ENCODE data around the gene NEK6.

NEK6 gene

DNA sequence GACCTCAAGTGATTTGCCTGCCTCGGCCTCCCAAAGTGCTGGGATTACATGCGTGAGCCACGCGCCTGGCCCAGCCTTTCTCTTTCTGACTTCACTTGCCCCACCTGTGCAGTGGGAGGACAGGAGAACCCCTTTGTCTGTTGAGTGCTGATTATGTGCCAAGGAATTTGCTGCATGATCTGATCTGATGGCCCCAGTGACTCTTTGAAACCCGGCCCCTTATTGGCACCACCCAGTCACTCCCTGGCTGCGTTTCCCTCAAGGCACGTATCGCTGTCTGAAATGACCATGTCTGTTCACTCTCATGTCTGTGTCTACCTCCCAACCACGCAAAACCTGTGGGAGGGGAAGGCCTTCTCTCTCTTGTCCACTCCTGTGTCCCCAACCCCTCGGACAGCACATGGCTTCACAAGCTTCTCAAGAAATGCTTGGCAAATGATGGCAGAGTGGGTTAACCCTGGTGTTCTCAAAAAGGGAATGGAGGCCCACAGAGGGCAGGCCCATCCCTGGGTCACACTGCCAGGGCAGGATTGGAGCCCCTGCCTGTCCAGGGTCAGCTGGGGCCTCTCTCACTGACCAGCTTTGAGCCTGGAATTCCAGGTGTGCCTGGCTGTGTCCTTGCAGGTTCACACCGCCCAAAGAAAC, 21.9 kb downstream of the NEK6 start:
- no peak for DNase-seq (ENCODE audit: low read depth)

DNA sequence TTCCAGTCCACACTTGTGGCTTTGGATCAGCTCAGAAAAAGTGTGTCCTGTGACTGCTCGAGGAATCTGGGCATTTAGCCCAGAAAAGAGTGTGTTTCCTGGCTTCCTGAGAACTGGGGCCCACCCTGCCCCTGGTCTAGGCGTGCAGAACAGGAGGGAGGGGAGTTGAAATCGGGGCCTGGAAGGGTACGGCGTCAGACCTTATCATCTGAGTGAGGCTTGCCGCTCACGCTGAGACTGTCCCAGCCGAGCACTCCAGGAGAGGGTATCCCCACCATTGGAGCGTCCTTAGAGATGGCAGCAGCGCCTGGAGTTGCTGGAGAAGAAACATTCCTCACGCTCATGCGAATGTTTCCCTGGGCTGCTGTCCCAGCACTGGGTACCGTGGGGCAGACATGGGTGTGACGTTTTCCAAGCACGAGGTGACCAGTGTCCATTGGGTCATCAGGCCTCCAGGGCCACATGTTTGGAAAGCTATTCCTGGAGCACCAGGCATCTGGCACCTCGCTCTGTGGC, 22.5 kb downstream of the NEK6 start:
- DNase-seq (ENCODE audit: low read depth) = peak; percentile 71

DNA sequence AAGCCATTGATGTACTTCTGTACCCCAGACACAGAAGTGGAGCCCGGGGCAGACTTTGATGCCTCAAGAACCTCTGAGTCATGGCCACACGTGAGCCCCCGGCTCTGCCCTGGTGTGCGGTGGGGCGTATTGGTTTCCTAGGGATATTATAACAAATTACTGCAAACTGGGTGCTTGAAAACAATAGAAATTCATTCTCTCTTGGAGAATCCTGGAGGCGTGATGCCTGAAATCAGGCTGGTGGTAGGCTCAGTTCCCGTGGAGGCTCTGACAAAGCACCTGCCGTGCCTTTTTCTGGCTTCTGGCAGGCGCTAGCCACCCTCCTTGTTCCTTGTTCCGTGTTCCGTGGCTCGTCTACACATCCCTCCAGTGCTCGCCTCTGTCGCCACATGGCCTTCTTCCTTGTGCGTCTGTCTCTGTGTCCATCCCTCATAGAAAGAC, 24.2 kb downstream of the NEK6 start:
- DNase-seq (ENCODE audit: low read depth) = no peak

DNA sequence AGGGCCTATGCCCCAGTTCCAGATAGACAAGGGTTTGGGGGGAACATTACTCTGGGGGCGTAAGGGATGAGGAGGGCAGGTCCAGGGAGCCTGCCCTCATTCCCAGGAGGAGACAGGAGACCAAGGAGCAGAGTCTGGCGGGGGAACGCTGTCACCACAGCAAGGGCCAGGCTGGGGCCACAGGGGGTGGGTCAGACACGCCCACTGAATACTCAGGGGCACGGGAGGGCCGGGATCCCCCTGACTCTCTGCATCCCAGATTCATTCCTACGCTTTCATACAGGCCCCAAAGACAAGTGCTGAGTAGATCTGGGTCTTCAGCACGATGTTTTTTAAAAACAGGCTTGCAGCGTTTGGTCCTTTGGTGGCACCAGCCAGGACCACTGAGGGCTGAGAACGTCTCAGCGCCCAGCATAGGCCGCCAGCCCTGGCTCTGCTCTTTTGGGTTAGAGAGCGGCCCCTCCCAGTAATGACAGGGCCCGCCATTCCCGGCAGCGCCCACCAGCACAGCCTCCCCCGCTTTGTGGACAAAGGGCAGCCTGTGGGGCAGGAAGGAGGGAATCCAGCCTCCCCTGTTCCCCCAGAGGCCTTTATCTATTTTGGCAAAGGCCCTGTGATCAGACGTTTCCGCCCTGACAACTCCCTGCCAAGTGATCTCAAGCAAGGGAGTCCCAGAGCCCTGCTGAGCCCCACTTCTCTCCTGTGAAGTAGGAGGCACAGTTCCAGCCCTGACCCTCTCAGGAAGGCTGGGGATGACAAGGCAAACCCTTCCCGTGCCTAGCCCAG, 24.9 kb downstream of the NEK6 start:
- peak; percentile 77 for DNase-seq (ENCODE audit: low read depth)

DNA sequence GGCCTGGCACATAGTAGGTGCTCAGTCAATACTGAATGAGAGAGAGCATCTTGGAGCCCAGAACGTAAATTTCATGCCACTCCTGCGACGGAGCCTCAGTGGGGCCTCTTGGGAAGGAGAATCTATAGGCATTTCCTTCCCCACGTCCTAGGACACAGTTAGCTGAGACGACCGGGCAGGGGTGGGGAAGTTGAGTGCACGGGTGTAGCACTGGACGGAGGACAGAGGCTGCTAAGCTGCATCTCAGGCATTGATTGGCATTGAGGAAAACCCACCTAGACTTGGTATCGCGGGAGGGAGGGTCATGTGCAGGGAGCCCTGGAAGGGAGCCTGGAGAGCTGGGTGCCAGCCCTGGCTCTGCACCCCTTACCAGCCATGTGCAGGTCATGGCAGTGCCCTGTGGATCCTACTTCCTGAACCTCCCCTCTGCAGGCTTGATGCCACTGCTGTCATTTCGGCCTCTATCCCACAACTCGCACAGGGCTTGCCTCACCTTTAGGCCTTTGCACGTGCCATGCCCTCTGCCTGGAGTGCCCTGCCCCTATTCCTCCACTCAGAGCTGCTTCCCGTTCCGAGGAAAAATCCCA, 25.6 kb downstream of the NEK6 start:
- no peak for DNase-seq (ENCODE audit: low read depth)

DNA sequence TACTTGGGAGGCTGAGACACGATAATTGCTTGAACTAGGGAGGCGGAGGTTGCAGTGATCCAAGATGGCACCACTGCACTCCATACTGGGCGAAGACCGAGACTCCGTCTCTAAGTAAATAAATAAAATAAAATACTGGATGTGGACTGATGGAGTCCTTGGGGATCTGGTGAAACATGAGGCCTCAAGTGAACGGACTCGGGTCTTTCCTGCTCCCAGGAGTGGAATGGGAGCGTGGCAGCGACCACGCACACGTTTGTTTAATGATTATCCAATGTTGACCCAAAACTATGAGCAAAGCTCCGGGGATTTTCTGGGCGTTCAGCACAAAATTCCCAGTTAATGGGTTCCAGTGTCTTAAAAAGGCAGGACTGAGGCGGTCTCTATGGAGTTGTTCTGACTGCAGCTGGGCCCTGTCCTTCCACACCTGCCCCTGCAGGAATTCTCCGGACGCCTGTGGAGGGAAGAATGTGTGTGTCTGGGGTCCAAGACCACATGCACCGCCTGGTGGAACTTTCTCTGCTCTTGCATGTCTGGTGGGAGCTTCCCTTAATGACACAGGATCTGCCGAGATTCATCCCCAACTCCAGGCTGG, 26.6 kb downstream of the NEK6 start:
- no peak for DNase-seq (ENCODE audit: low read depth)

DNA sequence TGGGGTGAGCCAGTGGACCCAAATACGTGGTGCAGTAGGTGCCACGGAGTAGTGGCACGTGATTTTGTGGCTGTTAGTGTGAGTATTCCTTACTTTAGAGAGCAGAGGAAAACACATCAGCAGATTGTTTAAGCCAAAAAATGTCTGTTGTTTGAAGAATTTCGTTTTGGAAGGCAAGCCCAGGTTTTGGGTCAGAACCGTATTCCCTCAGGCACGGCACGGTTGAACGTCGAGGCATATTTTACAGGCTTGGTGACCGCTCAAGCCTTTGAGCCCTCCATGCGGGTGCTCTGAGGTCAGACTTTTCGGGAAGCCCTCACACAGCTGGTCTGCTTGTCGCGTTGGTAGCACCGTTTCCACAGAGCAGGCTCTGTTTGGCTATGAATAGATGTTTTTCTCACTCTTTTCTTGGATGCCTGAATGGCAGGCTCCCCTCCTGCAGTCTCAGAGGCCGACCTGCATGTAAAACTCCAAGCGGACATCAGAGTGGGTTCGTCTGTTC, 27.2 kb downstream of the NEK6 start:
- DNase-seq (ENCODE audit: low read depth) = peak; percentile 64

DNA sequence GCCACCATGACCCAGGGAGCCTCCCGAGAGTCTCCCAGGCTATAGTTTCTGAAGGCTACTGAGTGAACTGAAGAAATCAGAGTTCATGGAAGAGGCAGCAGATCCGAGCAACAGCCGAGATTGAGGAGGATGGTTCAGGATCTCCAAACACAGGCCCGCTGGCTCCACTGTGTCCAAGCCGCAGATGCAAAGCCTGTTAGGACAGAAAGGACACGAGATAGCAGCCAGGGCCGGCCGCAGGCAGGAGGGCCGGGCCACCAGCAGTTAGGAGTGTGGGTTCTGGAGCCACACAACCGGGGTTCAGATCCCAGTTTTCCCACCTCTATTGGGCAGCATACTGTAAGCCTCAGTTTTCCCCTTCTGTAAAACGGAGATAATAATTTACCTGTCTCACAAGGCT, 27.7 kb downstream of the NEK6 start:
- no peak for DNase-seq (ENCODE audit: low read depth)

DNA sequence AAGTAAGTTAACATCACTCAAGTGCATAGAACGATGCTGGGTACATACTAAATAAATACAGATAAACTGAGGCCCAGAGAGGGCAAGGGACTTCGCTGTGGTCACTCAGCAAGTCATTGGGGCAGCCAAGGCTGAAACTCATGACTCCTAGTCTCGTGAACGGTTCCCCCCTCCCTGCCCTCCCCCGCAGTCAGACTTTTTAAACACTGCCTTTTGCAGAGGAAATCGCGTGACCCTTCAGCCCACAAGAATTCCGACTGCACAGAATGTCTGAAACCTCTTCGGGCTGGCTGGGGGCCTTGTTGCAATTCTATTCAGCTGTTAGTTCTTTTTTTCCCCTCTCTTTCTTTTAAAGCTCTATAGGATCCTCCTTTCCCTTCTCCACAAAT, 28.1 kb downstream of the NEK6 start:
- peak; percentile 97 for DNase-seq (ENCODE audit: low read depth)

DNA sequence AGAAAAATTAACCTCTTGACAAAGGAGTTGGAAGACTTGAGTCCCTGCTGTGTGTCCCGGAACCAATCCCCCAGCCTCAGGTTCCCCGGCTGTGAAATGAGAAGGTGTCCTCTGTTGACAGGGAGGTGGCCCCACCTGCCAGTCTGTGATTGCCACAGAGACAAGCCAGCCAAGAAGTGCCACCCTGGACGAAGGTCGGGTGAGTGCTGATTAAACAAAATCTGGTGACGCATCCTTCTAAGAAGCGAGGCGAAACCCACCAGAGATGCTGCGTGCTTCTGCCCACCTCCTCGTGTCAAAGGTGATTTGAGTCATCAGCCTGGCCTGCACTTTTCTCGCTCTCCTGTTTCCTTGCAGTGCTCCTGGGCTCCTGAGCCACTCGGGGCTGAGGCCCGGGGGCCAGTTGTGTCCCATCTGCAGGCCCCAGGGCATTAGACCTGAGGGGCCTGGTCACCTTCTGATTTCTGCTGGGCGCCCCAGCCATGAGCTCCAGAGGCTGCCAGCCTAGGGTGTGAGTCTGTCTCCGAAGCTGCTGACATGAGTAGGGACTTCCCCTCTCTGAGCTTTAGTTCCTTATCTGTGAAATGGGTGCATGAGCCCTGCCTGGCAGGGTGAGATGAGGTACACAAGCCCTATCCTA, 28.7 kb downstream of the NEK6 start:
- DNase-seq (ENCODE audit: low read depth) = no peak

DNA sequence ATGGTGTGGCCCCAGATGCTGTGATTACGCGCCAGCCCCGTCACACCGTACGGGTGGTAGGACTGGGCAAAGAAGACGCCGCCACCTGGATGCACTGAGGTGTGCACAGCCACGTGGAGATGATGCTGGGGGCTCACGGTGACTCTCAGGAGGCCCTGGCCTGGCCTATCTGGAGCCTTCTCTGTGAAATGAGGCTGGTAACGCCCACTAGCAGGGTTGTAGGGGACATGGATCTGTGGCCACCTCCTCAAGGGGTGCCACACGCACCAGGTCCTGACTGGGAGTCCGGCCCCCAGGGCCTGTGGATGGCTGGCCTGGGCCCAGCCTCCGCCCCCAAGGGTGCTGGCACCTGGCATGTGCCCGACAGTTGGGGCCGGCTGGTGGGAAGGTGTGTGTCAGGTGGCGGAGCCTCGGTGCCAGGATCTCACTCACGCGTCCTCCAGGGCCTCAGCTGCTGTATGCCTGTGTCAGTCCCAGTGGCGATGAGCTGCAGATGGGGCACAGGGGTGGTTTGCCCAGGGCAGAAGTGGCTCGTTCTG, 32.4 kb downstream of the NEK6 start:
- no peak for DNase-seq (ENCODE audit: low read depth)

DNA sequence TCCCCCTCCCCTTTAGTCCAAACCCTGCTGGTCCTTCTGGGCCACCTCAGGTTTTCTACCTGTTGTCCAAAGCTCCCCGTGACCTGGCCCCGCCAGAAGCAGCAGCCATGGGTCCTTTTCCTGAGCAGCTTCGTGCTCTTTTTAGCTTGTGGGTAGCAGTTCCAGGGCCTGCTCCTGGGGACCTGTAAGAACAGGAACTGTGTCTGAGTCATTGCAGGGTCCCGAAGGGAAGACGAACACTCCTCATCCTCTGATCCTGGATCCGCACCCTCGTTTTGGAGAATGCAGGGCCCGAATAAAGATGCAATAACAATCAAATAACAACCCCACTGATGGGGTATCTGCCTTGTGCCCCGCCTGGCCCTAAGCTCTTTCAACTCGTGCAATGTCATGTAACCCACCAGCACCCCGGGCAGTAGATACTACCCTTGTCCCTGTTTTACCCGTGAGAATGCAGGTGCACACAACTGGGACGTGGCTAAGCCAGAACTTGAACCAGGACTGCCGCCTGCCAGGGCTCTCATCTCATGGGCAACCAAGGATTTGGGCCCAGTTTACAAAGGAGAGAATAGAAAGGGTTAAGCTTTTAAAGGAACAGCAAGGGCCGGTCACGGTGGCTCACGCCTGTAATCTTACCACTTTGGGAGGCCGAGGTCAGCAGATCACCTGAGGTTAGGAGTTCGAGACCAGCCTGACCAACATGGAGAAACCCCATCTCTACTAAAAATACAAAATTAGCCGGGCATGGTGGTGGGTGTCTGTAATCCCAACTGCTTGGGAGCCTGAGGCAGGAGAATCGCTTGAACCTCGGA, 33.2 kb downstream of the NEK6 start:
- no peak for DNase-seq (ENCODE audit: low read depth)

DNA sequence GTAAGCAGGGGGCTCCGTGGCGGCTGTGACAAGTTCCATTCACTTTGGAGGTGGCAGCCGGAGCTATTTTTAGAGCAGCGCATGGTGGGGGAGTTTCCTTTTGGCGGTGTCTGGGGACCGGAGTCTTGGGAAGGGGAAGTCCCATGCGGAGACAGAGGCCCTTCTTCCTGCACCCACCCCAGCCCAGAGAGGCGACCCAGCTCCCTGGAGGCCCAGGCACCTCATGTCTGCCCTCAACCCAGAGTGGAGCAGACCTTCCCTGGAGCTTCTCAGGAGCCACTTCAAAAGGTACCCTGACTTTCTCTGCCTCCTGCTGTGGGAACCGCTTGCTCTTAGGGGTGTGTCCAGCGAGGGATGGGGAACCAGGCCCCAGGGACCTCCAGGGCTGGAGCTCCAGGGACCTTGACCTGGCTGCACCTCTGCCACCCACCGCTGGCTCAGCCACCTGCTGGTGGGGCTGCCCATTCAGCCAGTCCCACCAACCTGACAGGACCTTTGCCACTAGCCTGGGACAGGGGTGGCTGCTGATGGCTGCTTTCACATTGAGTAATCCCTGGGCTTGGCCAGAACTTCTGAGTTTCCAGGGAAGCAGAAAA, 34.1 kb downstream of the NEK6 start:
- DNase-seq (ENCODE audit: low read depth) = no peak

DNA sequence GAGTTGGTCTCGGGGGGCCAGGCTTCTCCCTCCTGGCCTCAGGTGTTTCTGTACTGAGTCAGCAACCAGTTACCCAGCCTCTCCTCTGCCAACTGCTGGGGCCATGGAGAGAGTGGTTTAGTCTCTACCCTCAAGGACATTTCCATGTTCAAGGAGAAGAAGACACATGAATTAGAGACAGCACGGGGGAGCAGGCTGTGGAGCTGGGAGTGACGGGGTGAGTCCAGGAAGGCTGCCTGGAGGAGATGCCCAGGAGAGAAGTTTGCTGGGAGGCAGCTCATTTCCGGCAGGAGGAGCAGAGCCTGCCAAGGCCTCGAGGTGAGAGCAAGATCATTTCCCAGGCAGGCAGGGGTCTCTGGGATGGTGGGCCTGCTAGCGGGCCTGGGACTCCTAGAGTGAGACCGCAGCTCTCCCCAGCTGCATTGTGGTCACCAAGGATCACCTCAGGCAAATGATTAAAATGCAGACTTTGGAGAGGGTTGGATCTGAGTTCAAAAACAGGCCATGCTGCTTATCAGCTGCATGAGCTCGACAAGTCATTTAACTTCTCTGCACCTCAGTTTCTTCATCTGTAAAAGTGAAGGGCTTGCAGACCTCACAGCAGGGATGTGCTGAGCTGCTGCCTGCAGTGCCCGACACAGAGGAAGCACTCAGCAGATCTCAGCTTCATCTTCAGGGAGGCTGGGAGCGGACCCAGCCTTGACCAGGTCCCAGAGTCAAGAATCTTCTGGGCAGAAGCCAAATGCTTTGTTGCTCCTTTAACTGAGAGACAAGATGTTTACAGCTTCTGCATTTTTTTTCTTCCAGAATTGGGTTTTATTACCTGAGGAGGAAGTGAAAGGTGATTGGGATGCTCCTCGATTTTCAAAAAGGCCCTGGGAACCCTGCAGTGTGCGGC, 35.2 kb downstream of the NEK6 start:
- DNase-seq (ENCODE audit: low read depth) = no peak

DNA sequence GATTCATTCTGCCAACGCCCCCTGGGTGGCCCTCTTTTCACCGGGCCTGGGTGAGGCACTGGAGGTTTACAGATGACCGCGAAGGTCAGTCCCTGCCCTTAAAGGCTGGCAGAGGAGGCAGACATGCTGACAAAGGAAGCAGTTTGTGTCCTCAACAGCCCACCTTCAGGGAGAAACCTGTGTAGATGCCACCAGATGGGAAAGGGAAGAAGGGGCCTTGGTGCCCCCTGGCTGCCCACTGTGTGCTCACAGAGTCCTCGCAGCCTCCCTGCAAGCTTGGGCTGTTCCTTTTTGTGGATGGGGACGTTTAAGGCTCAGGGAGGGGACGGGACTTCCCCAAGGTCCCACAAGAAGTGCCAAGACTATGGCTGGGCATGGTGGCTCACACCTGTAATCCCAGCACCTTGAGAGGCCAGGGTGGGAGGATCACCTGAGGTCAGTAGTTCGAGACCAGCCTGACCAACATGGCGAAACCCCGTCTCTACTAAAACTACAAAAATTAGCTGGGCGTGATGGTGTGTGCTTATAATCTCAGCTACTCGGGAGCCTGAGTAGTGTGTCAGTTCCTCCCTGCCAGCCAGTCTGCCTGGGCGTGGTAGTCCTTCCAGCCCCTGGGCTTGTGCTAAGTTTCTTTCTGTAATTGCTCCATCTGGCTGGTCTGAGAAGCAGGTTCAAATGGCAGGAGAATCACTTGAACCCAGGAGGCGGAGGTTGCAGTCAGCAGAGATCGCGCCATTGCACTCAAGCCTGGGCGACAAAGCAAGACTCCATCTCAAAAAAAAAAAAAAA, 36.2 kb downstream of the NEK6 start:
- DNase-seq (ENCODE audit: low read depth) = no peak

DNA sequence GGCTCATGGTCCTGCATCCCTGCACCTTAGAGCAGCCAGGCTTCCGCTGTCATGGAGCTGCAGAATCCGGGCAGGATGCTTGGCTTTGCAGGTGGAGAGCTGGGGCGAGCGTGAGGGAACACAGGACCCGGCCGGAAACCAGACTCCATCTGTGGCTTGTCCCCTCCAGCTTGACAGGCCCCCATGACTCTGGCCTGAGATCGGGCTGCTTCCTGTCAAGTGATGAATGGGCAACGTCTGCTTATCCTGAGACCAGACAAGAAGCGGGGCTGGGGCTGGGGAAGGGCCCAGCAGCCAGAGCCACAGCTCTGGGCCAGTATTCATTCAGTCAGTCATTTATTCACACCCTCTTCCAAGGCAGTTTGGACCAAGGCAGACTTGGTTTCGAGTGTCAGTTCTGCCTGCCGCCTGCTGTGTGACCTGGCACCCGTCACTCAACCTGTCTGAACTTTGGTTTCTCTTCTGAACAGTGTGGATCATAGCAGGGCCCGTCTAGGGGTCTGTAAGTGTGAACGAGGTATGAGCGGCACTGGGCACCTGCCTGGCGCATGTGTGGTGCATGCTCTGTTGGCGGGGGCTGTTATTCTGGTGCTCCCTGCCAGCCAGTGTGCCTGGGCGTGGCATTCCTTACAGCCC, 37.5 kb downstream of the NEK6 start:
- DNase-seq (ENCODE audit: low read depth) = no peak

DNA sequence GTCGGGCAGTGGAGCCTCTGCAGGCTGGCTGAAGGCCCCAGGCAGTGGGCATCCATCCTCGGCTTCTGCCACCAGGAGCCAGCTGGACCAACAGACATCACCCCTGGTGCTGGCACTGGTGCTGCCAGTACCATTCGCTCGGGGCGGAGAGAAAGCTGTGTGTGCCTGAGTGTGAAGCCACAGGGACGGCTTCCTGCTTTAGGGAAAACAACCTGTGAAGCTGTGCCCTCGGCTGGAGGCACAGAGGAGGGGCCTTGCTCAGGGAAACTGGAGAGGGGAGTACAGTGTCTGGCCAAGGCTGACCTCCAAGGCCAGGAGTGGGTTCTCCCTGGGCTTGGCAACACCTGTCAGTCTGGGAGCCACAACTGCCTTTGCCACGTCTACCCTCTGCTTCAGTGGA, 38.3 kb downstream of the NEK6 start:
- DNase-seq (ENCODE audit: low read depth) = no peak

All from stromal cell of bone marrow (primary cell).